ENCODE data around the gene PRSS48. TPM values are rescaled to one million over a fixed set of nuclear protein-coding genes. Genes with fewer than 3 reads are reported as not detected.
"Not testable (repeated sequence)": the region's sequence is repeated elsewhere in the genome, so short reads cannot be mapped to it uniquely, and the experiment has no call there.

Gene PRSS48
- total RNA-seq, 1 donor from 2014 or later, result not detected

GRCh38 chr4:151233600-151233999 lies 43.4 kb upstream of the PRSS48 start:
- Mint-ChIP-seq H3K4me1 (ENCODE audit: low read depth) (no peaks in the 10 kb centered on the region), H3K9me3 (ENCODE audit: low read depth) (no peaks in the 10 kb centered on the region), H3K36me3 (ENCODE audit: insufficient read depth) (peaks cover 8% of the 10 kb centered on the region), H3K27me3 (no peaks in the 10 kb centered on the region), H3K4me3 (ENCODE audit: low read depth) (no peak overlapping the region), H3K27ac (no peak overlapping the region)
- DNase-seq (ENCODE audit: low spot score, unreplicated experiment), result no peak
- TF ChIP-seq CTCF (IDR thresholded peaks at IDR 0.05; ENCODE audit: unreplicated experiment), result no peak

GRCh38 chr4:151235373-151235772 lies 41.6 kb upstream of the PRSS48 start:
- H3K9me3 Mint-ChIP-seq (ENCODE audit: low read depth); H3K27ac Mint-ChIP-seq; H3K36me3 Mint-ChIP-seq (ENCODE audit: insufficient read depth); H3K4me3 Mint-ChIP-seq (ENCODE audit: low read depth); H3K27me3 Mint-ChIP-seq; H3K4me1 Mint-ChIP-seq (ENCODE audit: low read depth); DNase-seq (ENCODE audit: low spot score, unreplicated experiment): not testable (repeated sequence)

GRCh38 chr4:151236036-151236435 lies 40.9 kb upstream of the PRSS48 start:
- no peak for TF ChIP-seq CTCF (IDR thresholded peaks at IDR 0.05; ENCODE audit: unreplicated experiment)
- no peaks in the 10 kb centered on the region for H3K9me3 Mint-ChIP-seq (ENCODE audit: low read depth)
- DNase-seq (ENCODE audit: low spot score, unreplicated experiment), result no peak
- H3K27me3 Mint-ChIP-seq, result no peaks in the 10 kb centered on the region
- H3K27ac Mint-ChIP-seq, result no peak overlapping the region
- no peak overlapping the region for H3K4me3 Mint-ChIP-seq (ENCODE audit: low read depth)
- H3K36me3 Mint-ChIP-seq (ENCODE audit: insufficient read depth), result peaks cover 6% of the 10 kb centered on the region
- H3K4me1 Mint-ChIP-seq (ENCODE audit: low read depth), result no peaks in the 10 kb centered on the region

DNA sequence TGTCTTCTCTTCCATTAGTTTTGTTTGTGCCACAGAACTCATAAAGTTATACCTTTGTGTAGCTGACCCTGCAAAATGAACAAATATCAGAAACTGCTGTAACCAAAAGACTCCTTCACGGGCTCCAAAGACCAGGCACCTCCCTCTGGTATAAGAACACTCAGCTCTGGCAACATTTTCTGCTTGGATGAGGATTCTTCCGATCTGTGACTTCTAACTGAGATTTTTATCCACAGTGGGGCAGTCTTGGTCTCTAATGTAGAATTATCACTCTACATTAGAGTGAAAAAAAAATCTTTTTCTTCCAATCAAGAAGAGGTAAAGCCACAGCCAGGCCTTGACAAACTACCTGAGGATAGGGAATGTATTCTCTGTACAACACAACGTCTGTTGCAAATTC lies 38.5 kb upstream of the PRSS48 start:
- no peak for TF ChIP-seq CTCF (IDR thresholded peaks at IDR 0.05; ENCODE audit: unreplicated experiment)
- Mint-ChIP-seq H3K4me1 (ENCODE audit: low read depth) (no peaks in the 10 kb centered on the region), H3K9me3 (ENCODE audit: low read depth) (no peaks in the 10 kb centered on the region), H3K4me3 (ENCODE audit: low read depth) (no peak overlapping the region), H3K36me3 (ENCODE audit: insufficient read depth) (peaks cover 6% of the 10 kb centered on the region), H3K27ac (no peak overlapping the region), H3K27me3 (no peaks in the 10 kb centered on the region)
- DNase-seq (ENCODE audit: low spot score, unreplicated experiment), result no peak

DNA sequence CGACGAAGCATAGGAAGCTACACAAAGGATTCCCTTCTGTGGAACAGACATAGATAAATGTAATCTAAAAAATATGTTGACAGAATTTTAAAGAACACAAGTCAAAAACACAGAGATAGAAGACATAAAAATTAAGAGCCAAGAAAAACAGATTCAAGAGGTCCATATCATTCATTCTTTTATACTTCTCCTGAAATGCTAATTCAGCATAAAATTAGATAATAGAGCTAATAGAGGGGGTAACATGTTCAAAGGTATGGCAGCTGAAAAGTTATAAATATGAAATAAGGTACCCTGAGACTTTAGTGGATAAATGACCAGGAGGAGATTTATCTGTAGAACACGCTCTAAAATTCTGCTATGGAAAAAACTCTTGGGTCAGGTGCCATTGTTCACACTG lies 37.4 kb upstream of the PRSS48 start:
- no peak for TF ChIP-seq CTCF (IDR thresholded peaks at IDR 0.05; ENCODE audit: unreplicated experiment)
- no peak overlapping the region for H3K27ac Mint-ChIP-seq

DNA sequence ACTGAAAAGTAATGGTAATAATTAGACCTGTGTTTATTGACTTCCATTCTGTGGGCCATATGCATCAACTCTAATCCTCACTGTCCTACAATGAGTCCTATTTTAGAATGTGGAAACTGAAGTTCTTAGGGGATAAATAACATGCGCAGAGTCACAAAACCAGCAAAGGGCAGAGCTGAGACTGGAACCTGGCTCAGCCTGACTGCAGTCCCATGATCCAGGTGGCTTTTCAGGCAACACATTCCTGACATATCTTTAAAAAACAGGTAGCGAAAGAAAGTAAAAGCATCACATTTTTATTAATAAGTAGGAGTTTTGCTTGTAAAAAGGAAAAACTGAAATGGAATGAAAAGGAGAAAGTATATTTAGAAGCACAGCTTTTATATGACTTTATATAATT lies 34.7 kb upstream of the PRSS48 start:
- peaks cover 5% of the 10 kb centered on the region for H3K4me1 Mint-ChIP-seq (ENCODE audit: low read depth)
- no peak for TF ChIP-seq CTCF (IDR thresholded peaks at IDR 0.05; ENCODE audit: unreplicated experiment)
- H3K9me3 Mint-ChIP-seq (ENCODE audit: low read depth), result no peaks in the 10 kb centered on the region
- H3K36me3 Mint-ChIP-seq (ENCODE audit: insufficient read depth), result no peaks in the 10 kb centered on the region
- H3K27ac Mint-ChIP-seq, result no peak overlapping the region
- H3K4me3 Mint-ChIP-seq (ENCODE audit: low read depth), result no peak overlapping the region
- no peak for DNase-seq (ENCODE audit: low spot score, unreplicated experiment)
- no peaks in the 10 kb centered on the region for H3K27me3 Mint-ChIP-seq

More for the DNA sequence above, 37.4 kb upstream of the PRSS48 start:
- no peak for DNase-seq (ENCODE audit: low spot score, unreplicated experiment)
- no peak overlapping the region for H3K4me3 Mint-ChIP-seq (ENCODE audit: low read depth)
- H3K4me1 Mint-ChIP-seq (ENCODE audit: low read depth), result no peaks in the 10 kb centered on the region
- peaks cover 6% of the 10 kb centered on the region for H3K36me3 Mint-ChIP-seq (ENCODE audit: insufficient read depth)
- no peaks in the 10 kb centered on the region for H3K27me3 Mint-ChIP-seq
- H3K9me3 Mint-ChIP-seq (ENCODE audit: low read depth), result no peaks in the 10 kb centered on the region
